HG02678 (cell line): ENCODE results near the gene TOMM6.
A peak's percentile ranks its signal among the peaks of the same experiment; 100 is the strongest.

Experiments used
- ATAC-seq: cut with Tn5 transposase; IDR thresholded peaks from one replicate; pipeline ENCODE4 v1.9.1; 2021; ENCODE audit warnings: mild to moderate bottlenecking, moderate library complexity; ENCODE audit not compliant: unreplicated experiment

The TOMM6 gene

GRCh38 chr6:41787219-41787917 is at the start of gene TOMM6:
TSS of gene TOMM6 (plus strand) at chr6:41787694. CDS start at chr6:41787698, 4 bp downstream.
- peak; percentile 82 for ATAC-seq

- no peak for ATAC-seq
These were observed 48.5 kb upstream of the TOMM6 start for GRCh38 chr6:41739041-41739440.

GRCh38 chr6:41740366-41741162 is 46.9 kb upstream of the TOMM6 start:
- no peak for ATAC-seq

- no peak for ATAC-seq
These were observed 45.6 kb upstream of the TOMM6 start for GRCh38 chr6:41741625-41742490.

GRCh38 chr6:41743406-41744235 is 43.9 kb upstream of the TOMM6 start:
- no peak for ATAC-seq

GRCh38 chr6:41744236-41744787 is 43.2 kb upstream of the TOMM6 start:
- ATAC-seq = no peak

- no peak for ATAC-seq
These were observed 41.4 kb upstream of the TOMM6 start for GRCh38 chr6:41746107-41746506.

GRCh38 chr6:41747256-41748101 is 40.0 kb upstream of the TOMM6 start, which contains the start of gene PGC:
TSS of gene PGC (minus strand) at chr6:41747397. CDS start at chr6:41747334, 63 bp downstream.
- ATAC-seq = no peak

GRCh38 chr6:41748102-41748477 is 39.4 kb upstream of the TOMM6 start:
- no peak for ATAC-seq

- no peak for ATAC-seq
These were observed 39.0 kb upstream of the TOMM6 start for GRCh38 chr6:41748542-41748941.

- no peak for ATAC-seq
These were observed 37.1 kb upstream of the TOMM6 start for GRCh38 chr6:41750374-41750773.

GRCh38 chr6:41755895-41756294 is 31.6 kb upstream of the TOMM6 start:
- ATAC-seq = no peak

- no peak for ATAC-seq
These were observed 31.1 kb upstream of the TOMM6 start for GRCh38 chr6:41756354-41756753.

GRCh38 chr6:41757271-41757670 is 30.2 kb upstream of the TOMM6 start:
- ATAC-seq = no peak

- no peak for ATAC-seq
These were observed 29.4 kb upstream of the TOMM6 start for GRCh38 chr6:41757931-41758640.

- ATAC-seq = no peak
These were observed 28.9 kb upstream of the TOMM6 start for GRCh38 chr6:41758641-41759035.

- no peak for ATAC-seq
These were observed 28.2 kb upstream of the TOMM6 start for GRCh38 chr6:41759106-41759904.
